Right lobe of liver (tissue), 4 donors: ENCODE measurements around the gene THSD7B.

ENCODE experiments used
- CTCF ChIP-seq, 4 donors: fragments of 200-600 bp in 3 of 4; fragments of 450-650 bp in 1 of 4; IDR thresholded peaks; one replicate each; pipeline versions ENCODE4 v1.5.1 to v1.8.0; 2016 to 2022; ENCODE audit warnings: antibody characterized with exemption in 4 of 4, mild to moderate bottlenecking in 2 of 4
- POLR2A ChIP-seq: fragments of 450-650 bp; IDR thresholded peaks from one replicate; pipeline ENCODE4 v1.6.1; 2017; ENCODE audit warnings: antibody characterized with exemption, mild to moderate bottlenecking
- donor health status: DM: no; HTN: no; CAD: no.
- donor health status: DM: no; HTN: no; CAD: no.
- donor health status: DM: no; HTN: yes; CAD: no.

- TF ChIP-seq CTCF (IDR thresholded peaks at IDR 0.05) (no peak), POLR2A (no peak)
Measured at GRCh38 chr2:137039482-137040152, 274.3 kb downstream of the THSD7B start.
